ENCODE measurements around the gene SLC2A11. TPM values are rescaled to one million over a fixed set of nuclear protein-coding genes. Genes with fewer than 3 reads are reported as not detected.

The SLC2A11 gene
- total RNA-seq, 2 experiments from 2014 or later = 9.9 to 11.5 TPM

GRCh38 chr22:23883658-23884057, 26.0 kb downstream of the SLC2A11 start:
- H3K4me3 Mint-ChIP-seq = no peak overlapping the region
- Histone ChIP-seq H3K4me3 (ENCODE audit: low read length) (no peak overlapping the region), H3K27ac (ENCODE audit: low read depth in 1 of 2, low read length in 2 of 2) (no peak overlapping the region), H3K27me3 (ENCODE audit: control insufficient read depth in 1 of 2, insufficient read depth in 2 of 2, low read length in 2 of 2) (no peaks in the 10 kb centered on the region), H3K9me3 (ENCODE audit: control insufficient read depth in 1 of 2, insufficient read depth in 1 of 2, low read length in 2 of 2) (no peaks in the 10 kb centered on the region), H3K36me3 (ENCODE audit: insufficient read depth, low read length) (no peaks in the 10 kb centered on the region), H3K4me1 (ENCODE audit: insufficient read depth, low read length) (no peaks in the 10 kb centered on the region)
- no peaks in the 10 kb centered on the region for H3K27me3 Mint-ChIP-seq
- DNase-seq (no peak), ATAC-seq (ENCODE audit: poor library complexity) (no peak)
- H3K36me3 Mint-ChIP-seq (ENCODE audit: low read depth) = peaks cover 21% of the 10 kb centered on the region
- CTCF ChIA-PET = no interaction called here
- H3K4me1 Mint-ChIP-seq (ENCODE audit: low read depth) = no peaks in the 10 kb centered on the region
- POLR2A ChIA-PET = interaction anchor here (1.3 kb wide), 1 partner anchor 11 kb away, joined by 4 read pairs; the partner anchor contains the start of gene MIF
- TF ChIP-seq CTCF (IDR thresholded peaks at IDR 0.05) = no peak
- H3K27ac Mint-ChIP-seq = no peak overlapping the region
- no peaks in the 10 kb centered on the region for H3K9me3 Mint-ChIP-seq
- intact Hi-C loops (cut with DNase I, micrococcal nuclease) = no loop called here

- POLR2A ChIA-PET = interaction anchor here (0.6 kb wide), 1 partner anchor 146 kb away, joined by 3 read pairs; no protein-coding TSS in a partner anchor
Observed at GRCh38 chr22:23884140-23884539, 26.5 kb downstream of the SLC2A11 start.

GRCh38 chr22:23888615-23889401, 31.1 kb downstream of the SLC2A11 start:
- Histone ChIP-seq H3K27me3 (ENCODE audit: control insufficient read depth in 1 of 2, insufficient read depth in 2 of 2, low read length in 2 of 2) (no peaks in the 10 kb centered on the region), H3K4me1 (ENCODE audit: insufficient read depth, low read length) (peaks cover 10% of the 10 kb centered on the region), H3K36me3 (ENCODE audit: insufficient read depth, low read length) (no peaks in the 10 kb centered on the region), H3K27ac (ENCODE audit: low read depth in 1 of 2, low read length in 2 of 2) (no peak overlapping the region), H3K9me3 (ENCODE audit: control insufficient read depth in 1 of 2, insufficient read depth in 1 of 2, low read length in 2 of 2) (no peaks in the 10 kb centered on the region), H3K4me3 (ENCODE audit: low read length) (no peak overlapping the region)
- no peak for TF ChIP-seq CTCF (IDR thresholded peaks at IDR 0.05)
- POLR2A ChIA-PET = no interaction called here
- ATAC-seq (ENCODE audit: poor library complexity) (no peak), DNase-seq (no peak)
- Mint-ChIP-seq H3K4me3 (no peak overlapping the region), H3K36me3 (ENCODE audit: low read depth) (peaks cover 3% of the 10 kb centered on the region), H3K27ac (no peak overlapping the region), H3K27me3 (no peaks in the 10 kb centered on the region), H3K4me1 (ENCODE audit: low read depth) (peaks cover 16% of the 10 kb centered on the region), H3K9me3 (no peaks in the 10 kb centered on the region)
- intact Hi-C loops (cut with DNase I, micrococcal nuclease) = no loop called here
- CTCF ChIA-PET = no interaction called here

More at GRCh38 chr22:23884140-23884539, 26.5 kb downstream of the SLC2A11 start:
- no peaks in the 10 kb centered on the region for H3K36me3 ChIP-seq (ENCODE audit: insufficient read depth, low read length)
- H3K27ac Mint-ChIP-seq = no peak overlapping the region
- H3K27me3 Mint-ChIP-seq = no peaks in the 10 kb centered on the region
- no peaks in the 10 kb centered on the region for H3K9me3 Mint-ChIP-seq
- no peaks in the 10 kb centered on the region for H3K27me3 ChIP-seq (ENCODE audit: control insufficient read depth in 1 of 2, insufficient read depth in 2 of 2, low read length in 2 of 2)
- no peak for TF ChIP-seq CTCF (IDR thresholded peaks at IDR 0.05)
- H3K4me3 ChIP-seq (ENCODE audit: low read length) = no peak overlapping the region
- H3K36me3 Mint-ChIP-seq (ENCODE audit: low read depth) = peaks cover 18% of the 10 kb centered on the region
- H3K4me3 Mint-ChIP-seq = no peak overlapping the region
- no peaks in the 10 kb centered on the region for H3K9me3 ChIP-seq (ENCODE audit: control insufficient read depth in 1 of 2, insufficient read depth in 1 of 2, low read length in 2 of 2)
- intact Hi-C loops (cut with DNase I, micrococcal nuclease) = no loop called here
- no peak for ATAC-seq (ENCODE audit: poor library complexity)
- no peak overlapping the region for H3K27ac ChIP-seq (ENCODE audit: low read depth in 1 of 2, low read length in 2 of 2)
- H3K4me1 ChIP-seq (ENCODE audit: insufficient read depth, low read length) = no peaks in the 10 kb centered on the region
- DNase-seq = no peak
- CTCF ChIA-PET = no interaction called here
- no peaks in the 10 kb centered on the region for H3K4me1 Mint-ChIP-seq (ENCODE audit: low read depth)

Measured in CD4-positive, alpha-beta T cell (primary cell).